Measurements from ENCODE around the gene FAM9C. TPM values are rescaled to one million over a fixed set of nuclear protein-coding genes. Genes with fewer than 3 reads are reported as not detected.

FAM9C gene
- total RNA-seq, 1 experiment from 2014 or later = under 0.01 TPM

- peak; percentile 49 for DNase-seq (ENCODE audit: low read depth)
Measured at GRCh38 chrX:13007519-13008188, 36.8 kb downstream of the FAM9C start.

- peak; percentile 17 for DNase-seq (ENCODE audit: low read depth)
Measured at GRCh38 chrX:13005661-13006473, 38.6 kb downstream of the FAM9C start.

GRCh38 chrX:13001961-13002671 lies 42.3 kb downstream of the FAM9C start:
- DNase-seq (ENCODE audit: low read depth) = no peak

GRCh38 chrX:13001097-13001496 lies 43.3 kb downstream of the FAM9C start:
- no peak for DNase-seq (ENCODE audit: low read depth)

GRCh38 chrX:13000301-13000811 lies 44.1 kb downstream of the FAM9C start:
- no peak for DNase-seq (ENCODE audit: low read depth)

- no peak for DNase-seq (ENCODE audit: low read depth)
Measured at GRCh38 chrX:12999422-12999821, 45.0 kb downstream of the FAM9C start.

- no peak for DNase-seq (ENCODE audit: low read depth)
Measured at GRCh38 chrX:12997906-12998687, 46.3 kb downstream of the FAM9C start.

GRCh38 chrX:12996934-12997435 lies 47.4 kb downstream of the FAM9C start:
- DNase-seq (ENCODE audit: low read depth) = no peak

- no peak for DNase-seq (ENCODE audit: low read depth)
Measured at GRCh38 chrX:12994321-12994720, 50.1 kb downstream of the FAM9C start.

- DNase-seq (ENCODE audit: low read depth) = no peak
Measured at GRCh38 chrX:12993826-12994225, 50.6 kb downstream of the FAM9C start.

GRCh38 chrX:12992544-12993118 lies 51.8 kb downstream of the FAM9C start:
- DNase-seq (ENCODE audit: low read depth) = no peak

GRCh38 chrX:12991575-12991974 lies 52.8 kb downstream of the FAM9C start:
- no peak for DNase-seq (ENCODE audit: low read depth)

GRCh38 chrX:12989461-12989860 lies 55.0 kb downstream of the FAM9C start:
- DNase-seq (ENCODE audit: low read depth) = peak; percentile 23

- DNase-seq (ENCODE audit: low read depth) = peak; percentile 71
Measured at GRCh38 chrX:12988797-12989196, 55.6 kb downstream of the FAM9C start.

GRCh38 chrX:12987900-12988594 lies 56.4 kb downstream of the FAM9C start:
- no peak for DNase-seq (ENCODE audit: low read depth)

GRCh38 chrX:12987340-12987739 lies 57.1 kb downstream of the FAM9C start:
- no peak for DNase-seq (ENCODE audit: low read depth)

- DNase-seq (ENCODE audit: low read depth) = peak; percentile 29
Measured at GRCh38 chrX:12986886-12987285, 57.5 kb downstream of the FAM9C start.

GRCh38 chrX:12986164-12986779 lies 58.1 kb downstream of the FAM9C start:
- DNase-seq (ENCODE audit: low read depth) = no peak

Measured in RPMI7951 (cell line).